ENCODE results near the gene ADAMTS18.

Gene ADAMTS18

DNA sequence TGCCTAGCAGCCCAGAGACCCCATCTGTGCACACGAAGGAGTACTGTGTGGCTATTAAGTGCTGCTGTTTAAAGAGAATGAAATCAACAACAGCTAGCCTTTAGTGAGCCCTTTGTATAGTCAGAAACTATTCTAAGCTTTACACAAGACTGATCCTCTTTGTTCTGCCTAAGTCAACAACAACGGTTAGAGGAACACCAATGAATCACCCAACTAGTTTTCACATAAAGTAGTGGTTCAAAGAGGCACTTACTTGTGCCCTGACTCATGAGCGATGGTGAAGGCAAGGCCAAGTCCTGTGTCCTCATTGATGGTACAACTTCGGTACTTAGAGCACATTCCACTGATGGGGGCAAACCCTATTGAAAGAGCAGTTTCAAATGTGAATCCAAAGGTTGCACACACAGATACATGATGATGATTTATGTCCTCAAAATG lies 75.8 kb downstream of the ADAMTS18 start:
- H3K4me1 ChIP-seq (ENCODE audit: control insufficient read depth, insufficient read depth, low read length): peaks cover 7% of the 10 kb centered on the region
- no peak overlapping the region for H3K4me3 ChIP-seq (ENCODE audit: low read depth, low read length)
- no peaks in the 10 kb centered on the region for H3K27me3 ChIP-seq (ENCODE audit: control insufficient read depth, insufficient read depth, low read length)
- no peaks in the 10 kb centered on the region for H3K9me3 ChIP-seq (ENCODE audit: control insufficient read depth, insufficient read depth, low read depth, low read length)
- H3K36me3 ChIP-seq (ENCODE audit: control insufficient read depth, insufficient read depth, low read length): no peaks in the 10 kb centered on the region
- H3K9ac ChIP-seq (ENCODE audit: low read length): no peak overlapping the region
- H3K27ac ChIP-seq (ENCODE audit: low read depth, low read length): no peak overlapping the region

DNA sequence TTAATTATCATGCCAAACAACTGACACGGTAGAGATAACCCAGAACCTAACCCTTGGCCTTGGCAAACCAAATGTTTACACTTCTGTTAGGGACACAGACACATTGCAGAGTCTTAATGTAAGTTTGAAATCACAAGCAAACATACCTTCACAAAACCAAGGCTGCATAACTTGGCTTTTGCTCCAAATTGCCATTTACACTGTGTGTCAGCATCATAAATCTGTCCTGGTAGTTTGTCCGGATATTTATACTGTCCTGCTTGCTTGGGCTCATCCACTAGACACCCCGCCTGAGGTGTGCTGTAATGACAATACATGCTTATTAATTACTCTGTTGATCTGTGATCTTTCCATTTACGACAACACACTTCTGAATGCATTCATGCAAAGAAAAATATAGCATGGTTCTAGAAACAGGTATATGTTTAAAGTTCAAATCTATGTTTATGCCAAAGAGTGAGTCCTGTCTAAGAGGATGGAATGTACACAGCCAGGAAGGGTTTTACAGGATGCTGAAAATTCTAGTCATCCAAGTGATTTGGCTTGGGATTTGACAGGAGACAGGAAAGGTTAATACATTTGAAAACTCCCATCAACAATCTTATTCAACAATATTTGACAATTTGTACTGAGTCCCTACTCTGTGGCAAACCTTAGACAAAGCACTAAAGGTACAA lies 81.1 kb downstream of the ADAMTS18 start:
- Histone ChIP-seq H3K27me3 (ENCODE audit: control insufficient read depth, insufficient read depth, low read length) (no peaks in the 10 kb centered on the region), H3K36me3 (ENCODE audit: control insufficient read depth, insufficient read depth, low read length) (no peaks in the 10 kb centered on the region), H3K4me3 (ENCODE audit: low read depth, low read length) (no peak overlapping the region), H3K4me1 (ENCODE audit: control insufficient read depth, insufficient read depth, low read length) (peaks cover 1% of the 10 kb centered on the region; the same call in 1 of the 2 replicates), H3K9ac (ENCODE audit: low read length) (no peak overlapping the region), H3K27ac (ENCODE audit: low read depth, low read length) (no peak overlapping the region), H3K9me3 (ENCODE audit: control insufficient read depth, insufficient read depth, low read depth, low read length) (no peaks in the 10 kb centered on the region)

DNA sequence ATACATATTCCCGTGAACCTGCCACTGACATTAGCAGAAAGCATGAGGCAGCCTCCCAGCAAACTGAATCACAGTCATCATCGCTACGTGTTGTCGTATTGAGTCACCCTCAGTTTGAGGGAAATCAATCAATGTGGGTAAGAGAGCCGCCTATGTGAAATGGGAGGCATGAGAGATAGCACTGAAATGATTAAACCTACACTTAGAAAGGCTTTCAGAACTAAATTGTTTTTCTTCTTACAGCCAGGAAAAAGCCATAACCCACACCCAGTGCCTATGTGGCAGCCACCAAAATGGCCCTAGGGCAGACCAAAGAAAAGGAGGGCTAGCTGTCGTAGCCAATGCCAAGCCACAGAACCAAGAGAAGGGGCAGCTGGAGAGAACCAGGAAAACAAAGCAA lies 90.5 kb downstream of the ADAMTS18 start:
- no peak overlapping the region for H3K27ac ChIP-seq (ENCODE audit: low read depth, low read length)
- H3K27me3 ChIP-seq (ENCODE audit: control insufficient read depth, insufficient read depth, low read length): no peaks in the 10 kb centered on the region
- no peaks in the 10 kb centered on the region for H3K36me3 ChIP-seq (ENCODE audit: control insufficient read depth, insufficient read depth, low read length)
- no peaks in the 10 kb centered on the region for H3K4me1 ChIP-seq (ENCODE audit: control insufficient read depth, insufficient read depth, low read length)
- H3K4me3 ChIP-seq (ENCODE audit: low read depth, low read length): no peak overlapping the region
- no peak overlapping the region for H3K9ac ChIP-seq (ENCODE audit: low read length)
- H3K9me3 ChIP-seq (ENCODE audit: control insufficient read depth, insufficient read depth, low read depth, low read length): peaks cover 4% of the 10 kb centered on the region; the same call in 1 of the 2 replicates

DNA sequence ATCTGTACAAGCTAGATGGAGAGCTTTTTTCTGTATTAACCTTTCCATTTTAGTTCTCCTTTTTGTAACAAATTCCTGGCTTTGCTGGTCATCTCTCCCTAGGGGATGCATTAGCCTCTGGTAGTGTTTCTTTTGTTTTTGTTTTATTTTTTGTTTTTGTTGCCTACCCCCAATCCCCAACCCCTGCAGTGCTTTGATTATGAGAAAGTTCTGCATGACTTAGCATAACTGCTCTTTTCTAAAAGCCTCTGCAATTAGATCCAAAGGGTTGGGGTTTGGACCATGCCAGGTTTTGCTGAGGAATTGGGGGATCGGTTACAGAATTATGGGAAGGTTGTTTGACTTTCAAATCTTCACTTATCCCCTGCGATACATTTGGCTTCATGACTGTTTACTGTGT lies 98.2 kb downstream of the ADAMTS18 start:
- H3K4me3 ChIP-seq (ENCODE audit: low read depth, low read length): 0 out of 2 replicates have a peak overlapping the region, but pooled peaks have one; percentile 6
- no peak overlapping the region for H3K9ac ChIP-seq (ENCODE audit: low read length)
- peaks cover 18% of the 10 kb centered on the region for H3K4me1 ChIP-seq (ENCODE audit: control insufficient read depth, insufficient read depth, low read length)
- no peaks in the 10 kb centered on the region for H3K9me3 ChIP-seq (ENCODE audit: control insufficient read depth, insufficient read depth, low read depth, low read length)
- no peaks in the 10 kb centered on the region for H3K36me3 ChIP-seq (ENCODE audit: control insufficient read depth, insufficient read depth, low read length)
- H3K27me3 ChIP-seq (ENCODE audit: control insufficient read depth, insufficient read depth, low read length): no peaks in the 10 kb centered on the region
- H3K27ac ChIP-seq (ENCODE audit: low read depth, low read length): 0 out of 2 replicates have a peak overlapping the region, but pooled peaks have one; percentile 13

DNA sequence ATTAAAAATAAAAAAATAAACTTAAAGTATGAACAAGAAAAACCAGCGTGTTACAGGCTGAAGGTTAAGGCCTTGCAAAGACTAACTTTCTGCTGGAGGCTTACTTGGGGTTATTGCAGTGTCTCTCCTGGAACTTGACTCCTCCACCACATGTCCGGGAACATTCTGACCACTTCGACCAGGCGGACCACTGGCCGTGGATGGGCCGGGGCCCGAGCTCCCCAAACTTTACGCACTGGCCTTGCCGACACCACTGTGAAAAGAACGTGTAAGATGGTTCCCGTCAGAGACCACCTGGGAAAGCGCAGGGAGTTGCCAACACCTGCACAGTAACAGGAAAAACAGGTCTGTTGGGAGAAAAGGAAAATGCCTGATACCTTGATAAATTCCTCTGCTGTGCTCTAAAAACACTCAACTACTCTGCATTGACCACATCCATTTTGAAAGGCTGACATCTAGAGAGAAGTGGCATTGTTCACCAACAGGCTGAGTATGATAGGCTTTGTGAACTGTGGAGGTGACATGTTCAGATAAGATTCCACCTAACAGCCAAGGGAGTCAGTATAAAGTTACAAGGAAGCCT lies 99.1 kb downstream of the ADAMTS18 start:
- Histone ChIP-seq H3K4me3 (ENCODE audit: low read depth, low read length) (no peak overlapping the region), H3K9me3 (ENCODE audit: control insufficient read depth, insufficient read depth, low read depth, low read length) (no peaks in the 10 kb centered on the region), H3K27ac (ENCODE audit: low read depth, low read length) (peak overlapping the region; percentile 40; the same call in 1 of the 2 replicates), H3K9ac (ENCODE audit: low read length) (no peak overlapping the region), H3K4me1 (ENCODE audit: control insufficient read depth, insufficient read depth, low read length) (peaks cover 18% of the 10 kb centered on the region), H3K27me3 (ENCODE audit: control insufficient read depth, insufficient read depth, low read length) (no peaks in the 10 kb centered on the region), H3K36me3 (ENCODE audit: control insufficient read depth, insufficient read depth, low read length) (no peaks in the 10 kb centered on the region)

DNA sequence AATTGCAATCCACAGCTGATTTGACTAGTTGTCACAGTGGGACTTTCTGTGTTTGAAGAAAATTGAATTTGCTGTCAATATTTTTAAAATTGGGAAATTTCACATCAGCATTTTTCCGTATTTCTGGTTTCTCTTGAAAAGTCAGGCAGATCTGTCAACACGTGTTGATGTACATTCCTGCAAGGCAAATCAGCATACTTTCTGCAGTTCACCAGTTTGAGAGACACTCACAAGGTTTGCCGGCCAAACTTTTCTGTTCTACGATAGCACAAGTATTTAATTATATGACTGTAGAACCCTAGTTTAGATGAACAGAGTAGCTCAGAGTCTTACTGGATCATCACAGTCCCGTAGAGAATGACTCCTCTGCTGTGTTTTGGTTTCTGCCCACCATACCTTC lies 102.0 kb downstream of the ADAMTS18 start:
- Histone ChIP-seq H3K4me1 (ENCODE audit: control insufficient read depth, insufficient read depth, low read length) (peaks cover 23% of the 10 kb centered on the region), H3K9ac (ENCODE audit: low read length) (no peak overlapping the region), H3K9me3 (ENCODE audit: control insufficient read depth, insufficient read depth, low read depth, low read length) (no peaks in the 10 kb centered on the region), H3K36me3 (ENCODE audit: control insufficient read depth, insufficient read depth, low read length) (no peaks in the 10 kb centered on the region), H3K4me3 (ENCODE audit: low read depth, low read length) (no peak overlapping the region), H3K27me3 (ENCODE audit: control insufficient read depth, insufficient read depth, low read length) (no peaks in the 10 kb centered on the region), H3K27ac (ENCODE audit: low read depth, low read length) (no peak overlapping the region)

DNA sequence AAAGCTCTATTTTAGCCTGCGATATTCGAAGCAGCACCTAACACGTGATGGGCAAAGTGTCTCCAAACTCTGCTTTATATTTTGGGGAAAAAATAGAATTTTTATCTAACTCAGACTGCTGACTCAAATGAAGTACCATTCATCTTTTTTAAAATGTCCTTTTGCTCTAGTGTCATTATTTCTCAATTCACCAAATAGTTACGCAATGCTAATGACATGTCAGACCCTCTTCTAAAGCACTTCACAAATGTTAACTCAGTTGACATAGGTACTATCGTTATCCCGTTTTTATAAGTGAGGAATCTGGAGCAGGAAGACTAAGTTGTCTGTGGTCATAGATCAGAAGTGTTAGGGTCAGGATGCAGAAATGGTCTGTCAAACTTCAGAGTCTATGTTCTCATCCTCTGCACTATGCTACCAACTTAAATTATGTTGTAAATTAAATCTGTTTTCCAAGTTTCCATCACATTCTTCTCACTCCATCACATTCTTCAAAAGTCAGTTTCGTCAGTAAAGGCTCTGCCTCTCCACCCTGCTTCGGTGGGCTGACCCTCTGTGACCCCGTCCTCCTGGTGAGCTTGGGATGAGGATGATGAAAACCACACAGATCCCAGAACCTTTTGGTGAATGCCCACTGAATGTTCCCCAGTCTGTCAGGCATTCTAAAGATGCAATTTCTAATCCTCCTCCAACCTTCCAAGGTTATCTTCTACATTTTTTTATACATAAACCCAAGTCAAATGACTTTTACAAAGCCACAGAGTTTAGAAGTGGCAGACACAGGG lies 102.8 kb downstream of the ADAMTS18 start:
- peaks cover 19% of the 10 kb centered on the region for H3K4me1 ChIP-seq (ENCODE audit: control insufficient read depth, insufficient read depth, low read length)
- H3K9me3 ChIP-seq (ENCODE audit: control insufficient read depth, insufficient read depth, low read depth, low read length): no peaks in the 10 kb centered on the region
- H3K27me3 ChIP-seq (ENCODE audit: control insufficient read depth, insufficient read depth, low read length): no peaks in the 10 kb centered on the region
- no peaks in the 10 kb centered on the region for H3K36me3 ChIP-seq (ENCODE audit: control insufficient read depth, insufficient read depth, low read length)
- H3K9ac ChIP-seq (ENCODE audit: low read length): no peak overlapping the region
- no peak overlapping the region for H3K27ac ChIP-seq (ENCODE audit: low read depth, low read length)
- no peak overlapping the region for H3K4me3 ChIP-seq (ENCODE audit: low read depth, low read length)

DNA sequence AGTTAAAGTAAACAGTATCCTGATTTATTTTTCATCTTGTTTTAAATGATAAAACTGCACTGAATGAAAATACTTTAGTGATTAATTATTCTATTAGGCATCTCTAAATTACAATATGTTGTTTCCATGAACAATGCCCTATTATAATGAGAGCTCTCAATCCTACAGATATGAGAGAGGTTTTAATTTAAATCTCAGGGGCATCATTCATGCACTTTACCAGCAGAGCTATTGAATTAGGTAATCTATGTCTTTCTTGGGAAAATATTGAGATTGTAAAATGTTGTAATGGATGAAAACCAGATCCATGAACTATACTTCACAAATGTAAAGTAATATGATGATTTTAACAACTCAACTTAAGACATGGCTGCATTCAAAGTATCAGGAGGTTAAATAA lies 103.8 kb downstream of the ADAMTS18 start:
- Histone ChIP-seq H3K9ac (ENCODE audit: low read length) (no peak overlapping the region), H3K9me3 (ENCODE audit: control insufficient read depth, insufficient read depth, low read depth, low read length) (no peaks in the 10 kb centered on the region), H3K27ac (ENCODE audit: low read depth, low read length) (no peak overlapping the region), H3K27me3 (ENCODE audit: control insufficient read depth, insufficient read depth, low read length) (no peaks in the 10 kb centered on the region), H3K4me1 (ENCODE audit: control insufficient read depth, insufficient read depth, low read length) (peaks cover 11% of the 10 kb centered on the region), H3K4me3 (ENCODE audit: low read depth, low read length) (no peak overlapping the region), H3K36me3 (ENCODE audit: control insufficient read depth, insufficient read depth, low read length) (no peaks in the 10 kb centered on the region)

DNA sequence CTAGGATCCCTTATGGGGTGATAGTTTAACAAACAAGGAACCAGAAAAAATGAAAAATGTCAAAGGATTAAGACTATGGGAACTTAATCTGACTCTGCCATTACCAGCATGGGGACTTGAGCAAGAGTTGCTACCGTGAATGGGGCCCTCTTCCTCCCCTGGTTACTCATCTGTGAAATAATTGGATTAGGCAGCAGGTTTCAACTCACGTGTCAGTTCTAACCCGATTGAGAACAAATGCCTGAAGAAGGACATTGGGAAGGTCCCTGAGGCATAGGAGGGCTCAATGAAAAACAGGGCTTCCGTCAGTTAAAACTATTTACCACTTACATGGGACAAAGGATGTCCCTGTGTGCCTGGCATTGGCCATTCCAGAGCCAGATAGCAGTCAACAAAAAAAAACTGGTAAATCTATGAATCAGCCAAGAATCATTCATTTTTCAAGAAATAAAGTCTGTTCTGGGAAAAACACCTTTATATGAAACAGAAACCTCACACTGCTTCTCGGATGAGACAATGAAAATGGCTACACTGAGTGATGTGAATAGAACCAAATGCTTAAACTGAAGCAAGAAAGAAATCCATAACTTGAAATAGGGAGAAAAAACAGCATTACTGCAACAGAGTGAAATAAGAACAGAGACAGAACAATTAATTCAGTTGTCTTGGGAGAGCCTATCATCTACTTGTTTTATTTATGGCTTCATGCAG lies 104.3 kb downstream of the ADAMTS18 start:
- no peaks in the 10 kb centered on the region for H3K27me3 ChIP-seq (ENCODE audit: control insufficient read depth, insufficient read depth, low read length)
- H3K27ac ChIP-seq (ENCODE audit: low read depth, low read length): no peak overlapping the region
- no peak overlapping the region for H3K4me3 ChIP-seq (ENCODE audit: low read depth, low read length)
- H3K9me3 ChIP-seq (ENCODE audit: control insufficient read depth, insufficient read depth, low read depth, low read length): no peaks in the 10 kb centered on the region
- no peaks in the 10 kb centered on the region for H3K36me3 ChIP-seq (ENCODE audit: control insufficient read depth, insufficient read depth, low read length)
- H3K4me1 ChIP-seq (ENCODE audit: control insufficient read depth, insufficient read depth, low read length): peaks cover 5% of the 10 kb centered on the region
- no peak overlapping the region for H3K9ac ChIP-seq (ENCODE audit: low read length)

DNA sequence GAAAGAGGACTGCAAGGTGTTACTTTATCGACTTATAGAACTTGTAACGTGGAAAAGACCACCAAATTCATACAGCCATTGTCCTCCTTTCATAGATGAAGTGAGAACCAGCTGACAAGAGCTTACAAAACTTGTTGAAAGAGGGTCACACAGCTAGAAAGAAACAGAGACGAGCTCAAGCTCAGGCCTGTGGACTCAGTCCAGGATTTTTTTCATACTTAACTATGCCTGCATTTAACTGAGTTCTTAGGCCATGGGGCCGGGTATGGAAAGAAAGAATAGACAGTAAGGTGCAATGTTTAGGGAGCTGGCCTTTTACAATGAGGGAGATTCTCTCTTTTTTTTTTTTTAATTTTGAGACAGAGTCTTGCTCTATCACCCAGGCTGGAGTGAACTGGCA lies 106.1 kb downstream of the ADAMTS18 start:
- H3K27ac ChIP-seq (ENCODE audit: low read depth, low read length): no peak overlapping the region
- H3K9ac ChIP-seq (ENCODE audit: low read length): no peak overlapping the region
- no peak overlapping the region for H3K4me3 ChIP-seq (ENCODE audit: low read depth, low read length)
- no peaks in the 10 kb centered on the region for H3K9me3 ChIP-seq (ENCODE audit: control insufficient read depth, insufficient read depth, low read depth, low read length)
- H3K4me1 ChIP-seq (ENCODE audit: control insufficient read depth, insufficient read depth, low read length): peaks cover 5% of the 10 kb centered on the region
- H3K36me3 ChIP-seq (ENCODE audit: control insufficient read depth, insufficient read depth, low read length): no peaks in the 10 kb centered on the region
- H3K27me3 ChIP-seq (ENCODE audit: control insufficient read depth, insufficient read depth, low read length): no peaks in the 10 kb centered on the region

Measured in HUES6 (cell line).